A172 (cell line): ENCODE data around the gene KRT13. TPM values are rescaled to one million over a fixed set of nuclear protein-coding genes. Genes with fewer than 3 reads are reported as not detected.
A peak's percentile ranks its signal among the peaks of the same experiment; 100 is the strongest.

Source experiments
- DNase-seq: peaks from one replicate; pipeline ENCODE4 v3.0.0-alpha.2; 2015; ENCODE audit warnings: low spot score
- total RNA-seq: library from RNA; depleted of rRNA; stranded (reverse); fragments of >200 nt; shearing (Covaris generic); gene quantifications from 2 replicates; pipeline ENCODE4 v1.2.3, GENCODE V29; 2014

Gene KRT13
- total RNA-seq, 1 experiment from 2014 or later, result 2.8 TPM

DNA sequence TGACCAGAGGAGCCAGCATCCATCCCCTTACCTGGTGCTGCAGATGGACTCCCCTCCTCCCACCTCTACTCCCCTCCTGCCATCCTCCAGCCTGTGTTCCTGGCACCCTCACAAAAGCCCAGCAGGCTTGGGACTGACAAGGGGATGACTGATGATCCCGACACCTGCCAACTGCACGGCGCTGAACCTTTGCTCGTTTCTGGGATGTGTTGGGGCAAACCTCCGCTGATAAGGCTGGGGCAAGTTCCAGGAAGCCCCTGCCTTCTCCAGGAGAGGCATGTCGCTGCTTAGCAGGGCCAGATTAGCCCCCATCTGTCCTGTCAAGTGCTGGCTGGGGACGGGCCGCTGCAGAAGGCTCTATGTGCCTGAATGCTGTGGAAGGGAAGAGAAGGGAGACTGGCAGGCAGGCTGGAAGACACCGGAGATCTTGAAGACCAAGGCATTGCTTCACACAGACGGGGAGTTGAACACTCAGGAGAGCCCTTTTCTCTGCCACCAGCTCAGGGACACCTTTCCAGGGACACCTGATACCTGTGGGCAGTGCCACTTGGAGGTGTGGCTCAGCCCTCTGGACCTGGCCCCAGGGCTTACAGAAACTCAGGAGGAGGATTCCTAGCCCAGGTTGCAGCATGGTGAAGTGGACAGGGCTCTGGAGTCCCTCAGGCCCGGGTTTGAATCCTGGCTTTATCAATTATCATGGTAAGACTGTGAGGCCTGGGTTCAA is 14.3 kb upstream of the KRT13 start:
- DNase-seq, result peak; percentile 49

GRCh38 chr17:41518789-41519449 is 13.5 kb upstream of the KRT13 start, which contains the start of gene KRT15:
Gene KRT15 (minus strand): TSS chr17:41518890. CDS start chr17:41518827, 63 bp downstream.
- DNase-seq, result peak; percentile 68

DNA sequence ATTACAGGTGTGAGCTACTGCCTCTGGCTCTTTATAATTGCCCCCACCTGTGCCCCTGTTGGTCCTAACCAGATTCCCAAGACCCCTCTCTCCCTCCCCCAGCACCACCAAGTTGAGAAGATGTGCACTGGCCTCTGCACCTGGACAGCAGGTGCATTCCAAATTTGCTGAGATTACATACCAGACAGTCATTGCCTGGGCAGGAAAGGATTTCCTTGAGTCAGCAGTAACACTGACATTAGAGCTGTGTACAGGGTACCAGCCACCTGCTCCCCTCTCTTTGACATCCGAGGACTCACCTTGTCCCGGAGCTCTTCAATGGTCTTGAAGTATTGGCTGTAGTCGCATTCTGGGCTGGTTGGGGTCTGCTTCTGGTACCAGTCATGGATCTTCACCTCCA is 12.6 kb upstream of the KRT13 start:
- DNase-seq, result no peak

DNA sequence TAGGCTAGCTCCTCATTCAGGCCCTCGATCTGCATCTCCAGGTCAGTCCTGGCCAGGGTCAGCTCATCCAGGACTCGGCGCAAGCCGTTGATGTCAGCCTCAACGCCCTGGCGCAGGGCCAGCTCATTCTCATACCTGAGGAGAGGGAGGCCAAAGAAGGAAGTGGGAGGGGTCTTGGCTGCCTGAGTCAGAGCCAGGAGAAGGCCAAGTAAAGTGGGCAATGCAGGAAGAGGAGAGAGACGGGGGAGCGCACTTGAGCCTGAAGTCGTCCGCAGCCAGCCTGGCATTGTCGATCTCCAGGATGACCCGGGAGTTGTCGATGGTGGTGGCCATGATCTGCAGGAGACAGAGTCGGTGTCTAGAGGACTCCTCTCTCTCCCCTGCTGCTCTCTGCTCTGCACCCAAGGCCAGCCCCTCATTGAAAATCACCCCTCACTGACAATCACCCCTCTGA is 11.4 kb upstream of the KRT13 start:
- no peak for DNase-seq

DNA sequence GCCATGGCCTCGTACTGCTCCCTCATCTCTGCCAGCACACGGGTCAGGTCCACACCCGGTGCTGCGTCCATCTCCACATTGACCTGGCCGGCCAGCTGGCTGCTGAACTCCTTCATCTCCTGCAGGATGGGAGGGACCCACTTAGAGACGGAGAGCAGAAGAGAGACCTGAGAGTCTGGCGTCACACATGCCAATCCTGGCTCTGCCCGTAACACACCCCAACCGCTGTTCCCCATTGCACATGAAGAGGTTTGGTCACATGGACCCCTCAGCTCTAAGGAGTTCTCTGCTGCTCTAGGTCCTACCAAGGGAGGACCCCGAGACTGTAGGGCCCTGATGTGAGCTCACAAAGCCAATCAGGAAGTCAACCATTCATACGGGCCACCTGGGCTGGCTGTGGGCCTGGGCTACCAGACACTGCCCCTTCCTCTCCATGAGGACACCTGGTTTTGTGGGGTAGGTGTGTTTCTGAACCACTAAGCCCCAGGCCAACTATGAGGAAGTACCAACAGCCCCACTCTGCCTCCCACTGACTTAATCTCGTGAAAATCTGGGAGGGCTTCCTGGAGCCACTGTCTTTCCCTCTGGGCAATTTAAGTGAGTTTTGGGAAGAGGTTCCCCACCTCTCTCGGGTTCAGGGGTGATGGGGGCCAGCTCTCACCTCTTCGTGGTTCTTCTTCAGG is 10.9 kb upstream of the KRT13 start:
- no peak for DNase-seq

DNA sequence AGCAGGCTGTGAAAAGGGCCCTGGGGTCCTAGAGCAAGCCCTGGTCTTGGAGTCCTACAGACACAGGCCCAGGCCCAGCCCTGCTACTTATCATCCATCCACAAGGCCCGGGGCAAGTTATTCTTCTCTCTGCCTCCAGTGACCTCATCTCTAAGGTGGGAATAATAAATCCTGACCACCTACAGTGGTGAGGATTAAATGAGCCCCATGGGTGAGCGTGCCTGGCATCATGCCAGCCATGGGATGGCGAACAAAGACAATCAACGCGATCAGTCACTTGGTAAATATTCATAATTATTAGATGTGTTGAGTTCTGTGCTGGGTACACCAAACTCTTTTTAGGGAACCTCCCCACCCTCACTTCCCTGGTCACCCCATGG is 7.7 kb upstream of the KRT13 start:
- no peak for DNase-seq

DNA sequence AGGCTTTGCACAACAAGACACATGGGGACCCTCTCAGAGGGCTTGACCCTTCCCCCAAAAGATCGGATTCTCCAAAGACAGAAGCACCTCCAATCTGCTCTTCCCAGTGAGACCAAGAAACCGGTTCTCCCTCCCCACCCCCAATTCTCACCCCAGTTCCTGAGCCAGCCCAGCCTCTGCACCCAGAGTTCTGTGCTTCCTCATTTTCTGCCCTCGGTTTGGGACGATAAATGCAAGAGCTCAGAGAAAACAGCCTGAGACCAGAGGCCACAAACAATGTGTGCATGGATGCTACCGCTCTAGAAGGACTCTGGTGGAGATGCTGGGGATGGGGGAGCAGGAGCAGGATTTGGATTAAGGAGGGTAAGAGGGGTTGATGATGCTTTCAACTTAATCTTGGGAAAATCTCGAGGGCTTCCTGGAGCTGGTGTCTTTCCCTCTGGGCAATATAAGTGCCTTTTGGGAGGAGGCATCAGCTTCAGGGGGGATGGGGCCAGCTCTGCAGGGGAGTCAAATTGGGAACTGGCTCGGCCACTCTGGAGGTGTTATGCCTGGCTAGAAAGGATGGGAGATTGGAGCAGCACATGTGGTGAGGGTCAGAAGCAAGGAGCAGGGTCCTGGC is 7.2 kb upstream of the KRT13 start:
- DNase-seq, result no peak

DNA sequence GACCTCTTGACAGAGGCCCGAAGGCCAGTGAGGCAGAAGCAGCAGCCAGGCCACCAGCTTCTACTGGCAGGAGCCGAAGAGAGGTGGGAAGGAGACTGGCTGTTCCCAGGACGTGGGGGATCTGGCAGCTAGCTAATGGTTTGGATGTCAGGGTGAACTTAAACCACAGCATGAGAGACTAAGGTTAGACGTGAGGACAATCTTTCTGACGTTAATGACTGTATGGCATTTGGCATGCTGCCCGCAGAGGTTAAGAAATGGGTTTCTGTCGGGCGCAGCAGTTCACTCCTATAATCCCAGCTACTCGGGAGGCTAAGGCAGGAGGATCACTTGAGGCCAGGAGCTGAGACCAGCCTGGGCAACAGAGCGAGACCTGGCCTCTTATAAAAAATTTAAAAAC is 6.3 kb upstream of the KRT13 start:
- no peak for DNase-seq

GRCh38 chr17:41511116-41511515 is 5.7 kb upstream of the KRT13 start:
- no peak for DNase-seq

DNA sequence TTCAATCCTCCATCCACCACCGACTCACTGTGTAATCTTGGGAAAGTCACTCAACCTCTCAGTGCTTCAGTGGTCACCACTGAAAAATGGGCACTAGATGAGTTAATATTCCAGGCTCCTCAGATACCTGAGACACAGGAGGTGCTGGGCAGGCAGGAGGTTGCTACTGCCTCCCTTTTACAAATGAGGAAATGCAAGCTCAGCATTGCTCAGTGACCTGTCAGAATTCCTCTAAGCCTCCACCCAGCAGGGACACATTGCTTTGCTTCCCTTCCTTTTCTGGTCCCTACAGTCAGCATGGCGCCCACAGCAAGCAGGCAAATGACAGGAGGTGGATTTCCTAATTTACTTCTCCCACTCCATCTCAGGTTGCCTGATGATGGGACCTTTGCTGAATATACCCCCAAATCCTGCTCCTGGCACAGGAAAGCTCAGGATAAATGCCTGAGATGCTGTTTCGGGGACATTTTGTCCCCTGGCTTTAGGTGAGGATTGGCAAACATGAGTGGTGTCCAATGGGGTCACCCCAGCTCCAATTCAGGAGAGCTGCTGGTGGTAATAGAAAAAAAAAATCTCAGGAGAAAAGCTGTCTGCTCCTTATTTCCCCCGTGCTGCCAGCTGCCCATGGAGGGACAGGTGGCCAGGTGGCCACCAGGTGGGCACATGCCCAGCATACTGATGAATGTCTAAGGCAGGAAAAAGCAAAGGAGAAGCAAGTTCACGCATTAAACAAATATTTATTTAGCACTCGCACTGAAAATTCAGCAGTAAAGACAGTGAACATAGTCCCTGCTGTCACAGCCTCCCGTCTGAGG is 5.0 kb upstream of the KRT13 start:
- DNase-seq, result no peak

GRCh38 chr17:41507315-41507880 is 2.0 kb upstream of the KRT13 start:
- DNase-seq, result peak; percentile 34

DNA sequence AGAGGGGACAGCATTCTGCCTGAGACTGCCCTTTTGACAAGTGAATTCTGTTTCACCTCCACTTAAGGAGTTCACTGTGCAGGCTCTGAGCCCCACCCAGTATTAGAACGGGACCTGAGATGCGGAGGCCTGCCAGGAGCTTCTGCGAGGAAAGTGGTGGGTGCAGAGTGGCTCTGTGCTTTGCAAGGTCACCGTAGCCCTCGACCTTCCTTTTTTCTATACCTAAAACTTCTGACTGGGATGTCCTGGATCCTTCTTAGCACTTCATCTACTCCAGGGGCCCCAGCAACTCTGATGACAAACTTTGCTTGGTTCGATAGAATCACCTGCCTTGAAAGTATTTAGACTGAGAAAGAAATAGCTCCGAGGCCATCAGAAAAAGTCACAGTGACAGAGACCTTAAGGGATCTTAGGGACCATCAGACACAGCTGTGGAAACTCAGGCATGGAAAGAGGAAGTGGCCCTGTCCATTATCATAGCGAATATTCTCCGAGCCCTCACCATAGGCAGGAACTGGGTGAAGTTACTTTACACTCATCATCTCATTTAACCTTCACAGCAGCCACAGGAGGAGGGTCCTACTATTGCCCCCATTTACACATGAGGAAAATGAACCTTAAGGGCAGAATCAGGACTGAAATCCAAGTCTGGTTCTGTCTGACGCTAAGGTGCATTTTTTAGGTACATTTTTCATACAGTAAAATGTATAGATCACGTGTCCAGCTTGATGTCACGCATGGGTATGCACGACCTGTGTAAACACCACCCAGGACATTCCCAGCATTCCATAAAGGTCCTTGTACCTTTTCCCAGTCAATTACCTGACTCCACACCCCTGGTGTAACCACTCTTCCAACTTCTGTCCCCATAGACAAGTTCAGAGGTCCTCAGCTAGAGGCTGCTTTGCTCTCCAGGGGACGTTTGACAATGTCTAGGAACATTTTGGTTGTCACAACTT is 676 bp upstream of the KRT13 start:
- no peak for DNase-seq

- no peak for DNase-seq
Observed at GRCh38 chr17:41504246-41504977, 1.0 kb downstream of the KRT13 start.

- no peak for DNase-seq
Observed at GRCh38 chr17:41503202-41503601, 2.2 kb downstream of the KRT13 start.

GRCh38 chr17:41500131-41500911 is 5.1 kb downstream of the KRT13 start:
- peak; percentile 86 for DNase-seq

DNA sequence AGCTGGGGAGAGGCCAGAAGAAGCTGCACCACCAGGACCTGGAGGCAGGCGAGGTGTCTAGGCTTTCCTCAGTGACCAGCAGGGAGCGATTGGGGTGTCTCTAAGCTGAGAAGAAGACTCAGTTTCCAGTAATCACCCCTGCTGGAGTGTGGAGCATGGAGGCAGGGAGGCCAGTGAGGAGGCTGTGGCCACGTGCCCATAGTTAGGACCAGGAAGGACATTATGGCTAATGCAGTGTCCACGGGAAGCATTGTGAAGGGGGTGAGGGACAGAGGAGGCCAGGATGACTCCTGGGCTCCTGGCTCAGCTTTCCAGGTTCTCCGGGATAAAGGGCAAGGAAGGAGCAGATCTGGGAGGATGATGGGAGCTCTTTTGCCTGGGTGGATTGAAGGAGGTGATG is 5.7 kb downstream of the KRT13 start:
- DNase-seq, result no peak

GRCh38 chr17:41498276-41498675 is 7.1 kb downstream of the KRT13 start:
- no peak for DNase-seq

DNA sequence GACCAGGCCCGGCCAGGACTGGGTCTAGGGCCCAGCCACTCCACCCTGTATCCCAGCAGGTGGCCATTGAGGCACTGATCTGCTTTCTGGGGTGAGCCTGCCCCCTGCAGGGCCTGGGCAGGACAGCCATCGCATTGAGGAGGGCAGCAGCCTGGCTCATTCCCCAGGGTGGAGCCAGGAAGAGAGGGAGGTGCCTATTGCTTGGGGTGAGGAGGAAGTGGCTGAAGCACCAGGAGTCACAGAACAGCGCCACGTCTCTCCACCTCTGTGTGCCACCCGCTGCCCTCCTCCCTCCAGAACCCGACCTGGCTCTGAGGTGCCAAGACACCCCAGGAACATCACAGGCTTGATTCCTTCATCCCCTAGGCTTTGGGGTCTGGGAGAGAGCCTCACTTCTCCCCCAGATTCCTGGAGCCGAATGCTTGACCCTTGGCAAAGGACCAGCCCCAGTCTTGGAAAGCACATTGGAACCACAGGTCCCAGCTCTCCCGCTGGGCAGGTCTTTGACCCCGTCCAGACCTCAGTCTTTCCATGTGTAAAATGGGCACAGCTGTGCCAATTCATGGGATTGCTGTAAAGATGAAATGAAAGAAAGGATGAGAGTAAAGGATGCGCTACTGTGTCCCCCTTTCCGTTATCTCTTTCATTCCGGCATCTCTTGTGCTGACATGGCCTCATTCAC is 8.5 kb downstream of the KRT13 start:
- peak; percentile 97 for DNase-seq
